ENCODE measurements around the gene ZSWIM3.
"Not testable (repeated sequence)": the region's sequence is repeated elsewhere in the genome, so short reads cannot be mapped to it uniquely, and the experiment has no call there.

Gene ZSWIM3

DNA sequence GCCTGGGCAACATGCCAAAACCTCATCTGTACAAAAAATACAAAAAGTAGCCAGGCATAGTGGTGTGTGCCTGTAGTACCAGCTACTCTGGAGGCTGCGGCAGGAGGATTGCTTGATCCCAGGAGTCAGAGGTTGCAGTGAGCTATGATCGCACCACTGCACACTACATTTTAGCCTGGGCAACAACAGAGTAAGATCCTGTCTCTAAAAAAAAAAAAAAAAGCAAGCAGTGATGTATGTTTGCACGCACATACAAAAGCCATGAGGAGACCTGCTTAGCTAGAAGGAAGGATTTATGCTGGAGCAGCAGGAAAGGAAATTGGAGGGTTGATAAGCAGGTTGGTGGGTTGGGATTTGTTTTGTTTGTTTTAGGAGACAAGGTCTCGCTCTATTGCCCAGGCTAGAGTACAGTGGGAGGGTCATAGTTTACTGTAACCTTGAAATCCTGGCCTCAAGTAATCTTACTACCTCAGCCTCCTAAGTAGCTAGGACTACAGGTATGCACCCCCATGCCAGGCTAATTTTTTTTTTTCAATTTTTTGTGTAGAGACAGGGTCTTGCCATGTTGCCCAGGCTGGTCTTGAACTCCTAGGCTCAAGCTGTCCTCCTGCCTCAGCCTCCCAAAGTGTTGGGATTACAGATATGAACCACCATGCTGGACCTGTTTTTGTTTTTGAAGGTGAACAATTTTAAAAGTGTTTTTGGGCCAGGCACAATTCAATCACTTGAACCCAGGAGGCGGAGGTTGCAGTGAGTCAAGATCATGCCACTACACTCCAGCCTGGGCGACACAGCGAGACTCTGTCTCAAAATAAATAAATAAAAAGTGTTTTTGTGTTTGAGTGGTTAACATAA lies 4.0 kb downstream of the ZSWIM3 start:
- no peak for FAIRE-seq

GRCh38 chr20:45863543-45864470 lies 6.4 kb downstream of the ZSWIM3 start:
- no peak for FAIRE-seq

- FAIRE-seq = no peak
Measured at GRCh38 chr20:45866454-45866853, 9.0 kb downstream of the ZSWIM3 start.

- no peak for FAIRE-seq
Measured at GRCh38 chr20:45867136-45867818, 9.9 kb downstream of the ZSWIM3 start.

- no peak for FAIRE-seq
Measured at GRCh38 chr20:45867819-45868176, 10.4 kb downstream of the ZSWIM3 start.

DNA sequence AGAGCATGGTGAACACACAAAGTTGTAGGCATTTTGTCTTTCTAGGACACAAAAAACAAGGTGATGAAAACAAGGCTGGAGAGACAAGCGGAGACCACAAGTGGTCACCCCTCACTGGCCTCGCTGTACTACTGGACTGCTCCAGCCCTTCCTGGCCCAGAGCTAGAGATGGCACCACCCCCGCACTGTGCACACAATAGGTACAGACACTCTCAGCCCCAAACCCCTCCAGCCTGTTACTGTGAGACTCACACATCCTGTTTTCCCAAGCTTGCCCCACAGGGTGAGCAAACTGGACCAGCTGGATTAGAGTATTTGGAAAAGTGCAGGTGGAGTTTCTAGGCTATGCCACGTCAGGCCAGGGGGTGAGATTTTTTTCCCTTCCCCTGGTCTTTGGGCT lies 15.2 kb downstream of the ZSWIM3 start:
- FAIRE-seq = no peak

DNA sequence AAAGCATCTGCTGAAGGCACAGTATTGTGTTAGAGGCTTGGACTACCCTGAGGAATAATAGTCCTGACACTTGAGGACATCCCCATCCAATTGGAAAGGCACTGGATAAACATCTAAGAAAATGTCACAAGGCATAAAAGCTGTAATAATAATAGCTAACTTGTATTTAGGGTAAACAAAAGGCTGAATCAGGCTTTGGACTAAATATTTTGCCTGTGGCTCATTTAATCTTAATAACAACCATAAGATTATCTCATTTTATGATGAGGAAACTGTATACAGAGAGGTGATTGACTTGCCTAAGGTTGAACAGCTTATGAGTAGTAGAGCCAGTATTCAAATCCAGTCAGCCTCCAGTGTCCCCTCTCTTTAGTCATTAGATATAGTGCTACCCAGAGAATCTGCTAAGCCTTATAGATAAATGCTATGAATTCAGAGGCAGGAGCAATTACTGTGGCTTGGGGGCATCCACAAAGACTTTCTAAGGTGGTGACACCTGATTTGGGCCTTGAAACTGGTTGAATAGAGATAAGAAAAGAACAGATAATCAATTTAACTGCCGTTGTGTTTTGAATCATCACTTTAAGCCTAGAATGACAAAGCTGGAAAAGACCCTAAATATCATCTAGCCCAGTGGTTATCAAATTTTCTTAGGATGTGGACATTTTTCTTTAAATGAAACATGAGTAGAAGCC lies 16.1 kb downstream of the ZSWIM3 start:
- FAIRE-seq = no peak

GRCh38 chr20:45874104-45874481 lies 16.7 kb downstream of the ZSWIM3 start:
- not testable (repeated sequence) for FAIRE-seq

GRCh38 chr20:45874576-45874975 lies 17.2 kb downstream of the ZSWIM3 start:
- no peak for FAIRE-seq

GRCh38 chr20:45878076-45878761 lies 20.8 kb downstream of the ZSWIM3 start:
- no peak for FAIRE-seq

DNA sequence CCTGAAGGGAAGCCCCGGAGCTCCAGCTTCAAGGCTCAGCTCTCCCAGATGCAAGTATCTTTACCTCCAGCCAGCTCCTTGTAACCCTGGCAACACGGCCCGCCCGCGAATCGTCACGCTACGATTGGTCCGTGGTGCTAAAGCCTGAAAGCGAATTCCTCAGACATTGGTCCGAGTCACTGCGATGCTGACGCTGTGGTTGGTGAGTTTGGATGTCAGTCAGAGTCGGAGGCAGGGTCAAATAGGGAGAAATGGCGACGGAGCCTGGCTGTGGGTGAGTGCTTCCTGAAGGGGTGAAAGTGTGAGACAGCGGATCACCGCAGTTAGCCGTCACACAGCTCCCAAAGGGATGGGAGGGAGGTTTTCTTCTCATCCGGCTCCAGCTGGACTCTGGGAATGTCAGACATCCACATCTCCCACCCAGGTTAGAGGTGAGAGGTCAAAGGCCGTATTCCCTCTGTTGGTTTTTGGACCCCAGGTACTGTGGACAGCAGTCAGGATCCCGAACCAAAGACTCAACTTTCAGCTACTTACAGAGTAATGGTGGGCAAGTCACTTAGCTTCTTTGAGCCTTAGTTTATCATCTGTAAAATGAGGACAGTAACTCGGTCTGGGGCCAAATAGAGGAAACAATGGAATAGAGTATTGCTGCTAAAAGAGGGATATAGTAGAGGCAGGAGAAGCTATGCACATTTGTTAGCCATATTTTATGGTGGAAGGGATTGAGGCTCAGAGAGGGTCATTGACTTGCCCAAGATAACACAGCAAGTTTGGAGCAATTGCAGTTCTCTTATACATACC lies 23.8 kb downstream of the ZSWIM3 start, which contains the start of gene ZSWIM1:
TSS of gene ZSWIM1 (plus strand) at position 240 of the 801 bp plus-strand sequence. CDS start 1,366 bp downstream, outside the sequence.
- peak; percentile 86 for FAIRE-seq

DNA sequence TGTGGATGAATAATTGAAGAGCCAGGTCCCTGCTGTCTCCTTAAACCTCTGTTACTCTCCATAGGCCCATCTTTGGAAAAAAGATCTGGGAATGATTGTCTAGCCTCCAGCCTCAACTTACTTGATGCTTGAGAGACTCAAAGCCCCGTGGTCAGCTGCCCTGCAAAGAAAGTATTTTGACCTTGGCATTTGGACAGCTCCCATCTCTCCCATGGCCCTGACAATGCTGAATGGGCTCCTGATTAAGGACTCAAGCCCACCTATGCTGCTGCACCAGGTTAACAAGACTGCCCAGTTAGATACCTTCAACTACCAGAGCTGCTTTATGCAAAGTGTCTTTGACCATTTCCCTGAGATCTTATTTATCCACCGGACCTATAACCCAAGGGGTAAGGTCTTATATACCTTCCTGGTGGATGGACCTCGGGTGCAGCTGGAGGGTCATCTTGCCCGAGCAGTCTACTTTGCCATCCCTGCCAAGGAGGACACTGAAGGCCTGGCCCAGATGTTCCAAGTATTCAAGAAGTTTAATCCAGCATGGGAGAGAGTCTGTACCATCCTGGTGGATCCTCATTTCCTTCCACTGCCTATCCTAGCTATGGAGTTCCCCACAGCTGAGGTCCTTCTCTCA lies 25.2 kb downstream of the ZSWIM3 start:
- no peak for FAIRE-seq

DNA sequence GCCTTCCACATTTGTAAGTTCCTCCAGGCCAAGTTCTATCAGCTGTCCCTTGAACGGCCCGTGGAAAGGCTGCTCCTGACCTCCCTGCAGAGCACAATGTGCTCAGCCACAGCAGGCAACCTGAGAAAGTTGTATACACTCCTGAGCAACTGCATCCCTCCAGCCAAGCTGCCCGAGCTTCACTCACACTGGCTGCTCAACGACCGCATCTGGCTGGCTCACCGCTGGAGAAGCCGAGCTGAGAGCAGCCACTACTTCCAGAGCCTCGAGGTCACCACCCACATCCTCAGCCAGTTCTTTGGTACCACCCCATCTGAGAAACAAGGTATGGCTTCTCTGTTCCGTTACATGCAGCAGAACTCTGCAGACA lies 25.7 kb downstream of the ZSWIM3 start:
- FAIRE-seq = no peak

DNA sequence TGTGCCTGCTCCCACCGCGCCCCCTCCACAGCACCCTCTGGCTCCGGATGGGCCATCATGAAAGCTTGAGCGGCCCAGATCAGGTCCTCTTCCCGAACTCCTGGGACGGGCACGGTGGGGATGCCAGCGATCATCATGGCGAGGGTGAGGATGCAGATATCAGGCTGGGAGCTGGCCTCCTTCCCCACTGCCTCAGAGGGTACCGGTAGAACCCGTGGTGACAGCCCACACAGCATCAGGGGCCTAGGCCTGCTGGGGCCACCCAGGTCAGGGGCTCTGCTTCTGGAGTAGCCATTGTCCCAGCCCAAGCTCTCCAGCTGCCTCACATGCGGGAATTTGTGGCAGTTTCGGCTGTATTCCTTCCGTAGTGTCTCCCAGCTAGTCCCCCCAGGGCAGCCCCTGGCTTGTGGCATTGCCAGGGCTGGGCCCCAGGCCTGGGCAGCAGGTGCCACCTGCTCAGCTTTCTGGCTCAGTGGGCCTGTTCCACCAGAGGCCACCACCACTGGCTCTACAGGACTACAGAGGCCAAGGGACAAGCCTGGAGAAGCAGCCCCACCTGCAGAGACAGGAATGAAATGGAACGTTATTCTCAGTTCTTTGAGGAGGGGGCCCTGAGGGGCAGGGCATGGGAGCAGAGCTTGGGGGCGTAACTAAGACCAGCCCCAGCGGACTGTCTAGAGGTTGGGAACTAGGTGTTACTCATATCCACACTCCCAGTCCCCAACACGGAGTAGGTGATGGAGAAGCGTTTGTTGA lies 29.4 kb downstream of the ZSWIM3 start:
- FAIRE-seq = no peak

DNA sequence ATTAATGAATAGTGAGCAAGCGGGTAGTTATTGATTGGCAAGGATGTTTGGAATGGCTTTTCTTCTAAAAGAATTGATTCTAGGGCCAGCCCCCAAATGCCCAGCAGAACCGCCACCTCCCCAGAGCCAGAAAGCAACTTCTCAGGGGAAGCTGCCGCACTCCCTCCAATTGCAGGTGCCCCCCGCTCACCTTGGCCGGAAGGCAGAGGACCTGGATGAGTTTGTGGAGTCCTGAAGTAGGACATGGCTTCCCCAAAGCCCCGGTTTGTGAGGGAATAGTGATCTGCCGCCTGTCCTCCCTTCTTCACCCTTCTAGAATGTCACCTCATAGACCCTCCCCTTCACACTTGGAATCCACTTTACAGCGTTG lies 29.9 kb downstream of the ZSWIM3 start, which contains the start of gene SPATA25:
TSS of gene SPATA25 (minus strand) at position 277 of the 370 bp plus-strand sequence. CDS start at position 245, 32 bp downstream.
- no peak for FAIRE-seq

DNA sequence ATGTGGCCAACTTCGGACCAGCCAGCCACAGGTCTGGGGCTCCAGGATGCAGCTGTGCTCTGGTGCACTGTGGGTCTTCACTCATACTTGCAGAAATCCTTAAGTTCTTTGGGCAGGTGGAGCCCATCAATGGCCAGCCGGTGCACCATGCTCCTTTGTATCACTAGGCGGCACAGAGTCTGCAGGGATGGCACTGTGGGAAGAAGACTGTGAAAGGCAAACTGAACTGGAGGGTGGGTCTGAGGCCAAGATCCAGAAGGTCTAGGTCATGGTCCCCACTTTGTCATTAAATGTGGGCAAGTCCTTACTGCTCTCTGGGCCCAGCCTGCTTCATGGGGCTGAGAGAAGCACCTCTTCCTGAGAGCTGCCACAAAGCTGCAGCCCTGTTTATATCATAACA lies 31.3 kb downstream of the ZSWIM3 start:
- FAIRE-seq = no peak

DNA sequence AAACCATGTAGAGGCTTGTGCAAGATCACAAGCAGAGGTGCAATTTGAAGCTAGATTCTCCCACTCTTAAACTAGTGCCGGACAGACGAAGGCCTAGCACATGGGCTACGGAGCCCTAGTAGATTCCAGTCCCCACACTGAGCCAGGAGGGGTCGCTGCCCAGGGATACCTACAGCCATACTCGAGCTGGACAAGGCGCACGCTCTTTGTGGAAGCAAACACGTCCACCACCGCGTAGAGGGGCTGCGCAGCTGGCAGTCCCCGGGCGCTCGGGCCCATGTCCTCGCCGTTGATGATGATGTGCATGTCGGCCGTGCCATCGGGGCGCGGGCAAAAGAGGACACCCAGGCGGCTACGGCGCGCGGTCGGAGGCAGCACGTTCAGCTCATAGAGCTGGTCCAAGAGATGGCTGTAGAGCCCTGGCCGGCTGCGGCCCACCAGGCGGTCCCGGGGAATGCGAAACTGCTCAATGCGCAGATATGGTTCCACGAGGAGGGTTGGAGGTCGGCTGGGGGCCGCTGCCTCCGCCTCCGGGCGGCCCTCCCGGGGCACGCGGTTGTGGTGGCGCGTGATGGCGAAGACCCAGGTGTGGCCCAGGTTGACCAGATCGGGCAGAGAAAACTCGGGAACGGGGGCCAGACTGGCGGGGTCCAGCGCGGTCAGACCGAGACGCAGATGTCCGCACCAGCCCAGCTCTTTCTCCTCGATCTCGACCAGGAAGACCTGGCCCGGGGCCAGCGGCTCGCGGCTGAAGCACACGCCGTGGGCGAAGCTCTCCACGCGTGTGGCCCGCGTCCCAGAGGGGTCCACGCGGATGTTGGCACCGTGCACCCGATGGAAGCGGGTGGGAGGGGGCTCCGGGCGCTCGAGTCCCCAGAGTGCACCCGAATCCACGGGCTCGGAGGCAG lies 32.9 kb downstream of the ZSWIM3 start:
- FAIRE-seq = no peak

Measured in islet of Langerhans (tissue), 1 donor.